Stimulated activated CD4-positive, alpha-beta T cell treated with anti-CD3 and anti-CD28 coated beads, Interleukin-4, amount 100 ng/mL, for 48 hours (primary cell): ENCODE measurements around the gene BAIAP2L2.

Experiments used
- DNase-seq, 2 donors: peaks; one replicate each; pipeline ENCODE4 v3.0.0-alpha.2; 2020; ENCODE audit warnings: low read depth in 2 of 2

Gene BAIAP2L2

DNA sequence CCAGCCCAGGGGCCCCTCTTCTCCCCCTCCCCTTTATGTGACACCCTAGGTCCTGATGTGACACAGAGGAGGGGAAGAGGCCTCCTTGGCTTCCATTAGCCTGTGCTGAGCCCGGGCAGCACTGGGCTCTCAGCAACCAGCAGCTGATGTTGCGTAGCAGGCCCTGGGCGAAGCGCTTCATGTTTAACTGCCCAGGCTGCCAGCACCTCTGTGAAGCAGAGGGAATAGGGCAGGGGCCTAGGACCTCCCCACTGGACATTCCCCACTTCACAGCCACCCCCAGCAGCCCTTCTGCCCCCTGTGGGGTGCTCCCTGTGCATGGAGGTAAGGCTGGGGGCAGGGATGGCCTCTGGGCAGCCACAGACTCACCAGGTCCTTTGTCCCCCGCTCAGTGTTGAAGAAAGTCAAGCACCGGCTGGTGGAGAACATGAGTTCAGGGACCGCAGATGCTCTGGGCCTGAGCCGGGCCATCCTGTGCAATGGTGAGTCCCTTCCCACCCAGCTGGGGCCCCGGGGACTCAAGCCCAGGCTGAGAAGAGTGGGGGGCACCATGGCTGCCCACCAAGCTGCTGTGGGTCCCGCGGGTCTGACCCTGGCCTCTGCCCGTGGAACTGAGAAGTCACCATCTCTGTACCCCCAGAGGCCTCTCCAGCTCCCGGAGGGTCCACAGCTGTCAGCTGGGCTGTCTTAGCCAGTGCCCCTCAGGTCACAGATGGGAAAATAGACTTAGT, 41.7 kb downstream of the BAIAP2L2 start:
- DNase-seq: no peak

DNA sequence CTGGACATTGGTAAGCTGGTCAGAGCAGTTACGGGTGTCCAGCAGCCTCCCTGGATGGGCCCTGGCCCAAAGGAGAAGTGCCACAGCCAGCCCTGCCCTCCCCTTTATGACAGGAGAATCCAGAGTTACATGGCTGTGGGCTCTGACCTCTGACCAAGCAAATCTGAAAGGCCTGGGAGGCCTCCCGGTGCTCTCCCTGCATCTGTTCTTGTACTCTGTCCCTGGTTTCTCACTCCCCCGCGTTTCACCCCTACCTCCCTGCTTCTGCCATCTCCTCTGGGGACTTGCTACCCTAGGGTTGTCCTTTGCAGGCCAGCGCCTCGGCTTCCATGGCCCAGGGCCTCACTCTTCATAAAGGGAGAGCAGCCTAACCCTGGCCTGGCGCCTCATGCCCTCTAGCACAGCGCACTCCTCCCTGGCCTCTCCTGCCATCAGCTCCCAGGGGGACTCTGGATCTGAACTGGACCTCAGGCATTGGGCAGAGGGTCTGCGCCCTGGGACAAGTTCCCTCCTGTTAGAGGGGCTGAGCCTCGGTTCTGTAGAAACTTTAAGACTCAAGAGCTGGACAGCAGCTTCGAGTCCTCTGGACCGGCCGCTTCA, 42.6 kb downstream of the BAIAP2L2 start:
- no peak for DNase-seq

GRCh38 chr22:38067028-38067415, 43.5 kb downstream of the BAIAP2L2 start:
- no peak for DNase-seq

DNA sequence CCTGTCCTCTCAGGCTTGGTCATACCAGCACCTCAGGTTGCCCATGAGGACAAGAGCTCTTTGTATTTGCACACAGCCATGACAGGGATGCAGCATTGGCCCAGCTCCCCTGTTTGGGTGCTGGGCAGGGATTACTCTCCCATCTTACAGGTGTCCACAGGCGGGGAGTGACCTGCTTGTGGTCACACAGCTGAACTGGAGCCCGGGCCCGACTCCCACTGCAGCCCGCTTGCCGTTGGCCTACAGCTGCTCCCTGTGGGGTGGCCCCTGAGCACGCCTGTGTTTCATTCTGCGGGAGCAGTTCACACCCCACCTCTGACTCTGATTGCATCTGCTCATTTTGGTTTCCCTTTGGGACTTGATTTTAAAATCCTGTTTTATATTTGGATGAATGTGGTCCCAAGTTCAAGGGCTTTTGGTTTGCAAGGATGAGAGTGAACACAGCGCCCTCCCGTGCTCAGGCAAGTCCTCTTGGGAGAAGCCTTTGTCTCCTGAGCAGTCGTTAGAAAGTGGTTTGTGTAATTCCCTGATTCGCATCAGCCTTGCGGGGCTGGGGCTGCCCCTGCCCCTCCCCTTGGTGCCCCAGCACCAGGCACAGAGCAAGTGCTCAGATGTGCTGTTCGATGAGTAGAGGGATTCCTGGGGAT, 44.0 kb downstream of the BAIAP2L2 start:
- no peak for DNase-seq

GRCh38 chr22:38065539-38065938, 44.9 kb downstream of the BAIAP2L2 start:
- no peak for DNase-seq

DNA sequence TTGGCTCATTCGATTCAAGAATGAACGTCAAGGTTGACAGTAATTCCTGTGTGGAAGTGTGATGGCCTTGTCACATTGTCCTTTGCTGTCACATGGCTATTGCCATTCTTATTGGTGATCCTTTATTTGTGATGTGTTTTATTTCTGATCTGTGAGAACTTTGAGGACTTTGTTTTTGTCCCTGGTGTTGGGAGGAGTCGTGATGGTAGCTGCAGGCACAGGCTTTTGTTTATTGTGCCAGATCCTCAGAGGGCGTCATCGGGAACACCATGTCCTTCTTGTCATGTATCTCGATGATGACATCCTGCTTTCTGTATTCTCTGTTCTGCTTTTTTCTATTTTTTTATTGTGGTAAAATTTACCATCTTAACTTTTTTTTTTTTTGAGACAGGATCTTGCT, 47.7 kb downstream of the BAIAP2L2 start:
- no peak for DNase-seq

DNA sequence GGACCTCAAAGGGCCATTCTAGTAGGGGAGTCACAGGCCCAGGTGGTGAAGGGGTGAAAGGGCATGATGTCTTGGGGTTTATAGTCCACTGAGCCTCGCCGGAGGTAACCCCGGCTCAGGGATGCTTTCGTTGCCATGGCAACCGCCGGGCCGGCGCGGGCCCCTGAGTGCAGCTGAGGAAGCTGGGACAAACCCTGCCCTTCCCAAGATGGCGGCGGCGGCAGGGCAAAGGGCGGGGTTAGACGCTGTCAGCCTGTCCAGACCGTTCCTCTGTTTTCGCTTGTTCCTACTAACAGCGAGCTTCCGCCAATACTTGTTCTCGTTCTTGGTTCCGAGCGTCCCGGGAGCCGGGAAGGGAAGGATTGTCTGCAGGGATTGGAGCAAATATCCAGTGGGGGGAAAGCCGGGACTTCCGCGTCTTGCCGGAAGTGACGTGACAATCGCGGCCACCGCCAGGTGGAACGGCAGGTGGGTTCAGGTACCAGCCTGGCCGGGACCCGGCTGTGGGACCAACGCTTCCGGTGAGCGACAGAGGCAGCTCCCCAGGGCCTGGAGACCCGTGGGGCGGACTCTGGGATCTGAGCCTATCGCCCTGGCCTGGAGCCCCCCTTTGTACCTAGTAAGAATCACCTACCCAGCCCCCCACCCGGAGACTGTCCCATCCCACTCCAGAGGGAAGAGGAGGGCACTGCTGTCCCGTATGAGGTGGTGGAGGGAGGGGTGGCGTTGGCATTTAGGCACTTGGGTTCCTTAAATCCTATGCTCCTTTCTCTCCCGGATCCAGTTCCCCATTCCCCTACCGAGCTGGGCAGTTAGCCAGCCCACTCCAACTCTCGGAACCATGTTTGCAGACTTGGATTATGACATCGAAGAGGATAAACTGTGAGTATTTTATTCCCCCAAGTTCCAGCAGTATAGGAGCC, 53.3 kb downstream of the BAIAP2L2 start, which contains the start of gene PICK1:
TSS of gene PICK1 (plus strand) at position 436 of the 923 bp plus-strand sequence. CDS start at position 842, 406 bp downstream.
- DNase-seq: peak; percentile 80 to 81

- peak; percentile 52 to 68 for DNase-seq
These were observed 58.3 kb downstream of the BAIAP2L2 start for GRCh38 chr22:38051900-38052862.

- no peak for DNase-seq
These were observed 59.2 kb downstream of the BAIAP2L2 start for GRCh38 chr22:38051261-38051660.

DNA sequence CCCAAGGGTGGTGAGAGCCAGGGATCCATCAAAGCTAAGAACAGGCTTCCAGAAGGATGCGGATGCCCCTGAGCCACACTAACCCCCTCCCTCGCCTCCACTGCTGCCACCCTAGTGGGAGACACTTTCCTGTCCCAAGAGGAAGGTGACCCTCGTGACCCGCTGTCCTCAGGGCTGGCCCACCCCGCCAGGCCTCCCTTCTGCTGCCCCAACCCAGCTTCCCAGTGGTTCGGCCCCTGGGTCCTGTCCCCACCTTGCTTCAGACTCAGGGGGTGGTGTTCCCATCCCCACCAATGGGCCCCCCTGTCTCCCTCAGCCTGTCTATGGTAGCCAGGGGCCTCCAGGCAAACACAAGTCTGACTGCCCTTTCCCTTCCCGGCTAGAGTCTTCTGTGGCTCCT, 59.8 kb downstream of the BAIAP2L2 start:
- no peak for DNase-seq

GRCh38 chr22:38049812-38050619, 60.5 kb downstream of the BAIAP2L2 start:
- no peak for DNase-seq

DNA sequence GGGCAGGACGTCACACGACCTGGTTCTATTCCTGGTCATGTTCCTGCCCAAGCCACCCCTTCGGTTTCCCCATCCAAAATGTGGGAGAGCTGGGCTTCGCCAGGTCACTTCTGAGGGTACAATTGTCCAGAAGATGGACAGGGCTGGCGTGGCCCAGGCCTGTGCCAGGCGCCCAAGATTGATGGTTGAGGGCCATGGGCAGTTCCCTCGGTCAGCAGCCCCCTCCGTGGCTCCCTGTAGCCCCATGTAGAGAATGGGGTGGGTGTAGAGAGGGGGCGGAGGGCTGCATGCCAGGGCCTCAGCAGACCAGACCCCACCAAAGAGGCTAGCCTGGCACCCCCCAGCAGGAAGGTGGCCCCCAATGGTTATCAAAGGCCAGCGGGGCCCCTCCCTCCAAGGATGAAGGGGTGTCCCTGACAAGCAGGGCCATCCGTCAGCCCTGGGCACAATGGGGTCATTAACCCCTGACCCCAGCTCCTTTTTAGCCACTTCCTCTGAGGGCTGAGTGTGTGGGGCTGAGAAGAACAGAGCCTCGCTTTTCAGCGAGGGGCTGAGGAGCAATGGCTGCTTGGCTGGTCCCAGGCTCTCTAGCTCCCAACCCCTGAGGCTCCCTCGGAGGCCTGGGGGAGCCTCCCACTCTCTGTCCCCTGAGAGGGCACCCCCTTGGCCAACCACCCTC, 64.3 kb downstream of the BAIAP2L2 start:
- no peak for DNase-seq

- no peak for DNase-seq
These were observed 67.1 kb downstream of the BAIAP2L2 start for GRCh38 chr22:38043151-38044039.

- DNase-seq: no peak
These were observed 68.0 kb downstream of the BAIAP2L2 start for GRCh38 chr22:38042488-38042790.

- DNase-seq: no peak
These were observed 68.6 kb downstream of the BAIAP2L2 start for GRCh38 chr22:38041760-38042487.

DNA sequence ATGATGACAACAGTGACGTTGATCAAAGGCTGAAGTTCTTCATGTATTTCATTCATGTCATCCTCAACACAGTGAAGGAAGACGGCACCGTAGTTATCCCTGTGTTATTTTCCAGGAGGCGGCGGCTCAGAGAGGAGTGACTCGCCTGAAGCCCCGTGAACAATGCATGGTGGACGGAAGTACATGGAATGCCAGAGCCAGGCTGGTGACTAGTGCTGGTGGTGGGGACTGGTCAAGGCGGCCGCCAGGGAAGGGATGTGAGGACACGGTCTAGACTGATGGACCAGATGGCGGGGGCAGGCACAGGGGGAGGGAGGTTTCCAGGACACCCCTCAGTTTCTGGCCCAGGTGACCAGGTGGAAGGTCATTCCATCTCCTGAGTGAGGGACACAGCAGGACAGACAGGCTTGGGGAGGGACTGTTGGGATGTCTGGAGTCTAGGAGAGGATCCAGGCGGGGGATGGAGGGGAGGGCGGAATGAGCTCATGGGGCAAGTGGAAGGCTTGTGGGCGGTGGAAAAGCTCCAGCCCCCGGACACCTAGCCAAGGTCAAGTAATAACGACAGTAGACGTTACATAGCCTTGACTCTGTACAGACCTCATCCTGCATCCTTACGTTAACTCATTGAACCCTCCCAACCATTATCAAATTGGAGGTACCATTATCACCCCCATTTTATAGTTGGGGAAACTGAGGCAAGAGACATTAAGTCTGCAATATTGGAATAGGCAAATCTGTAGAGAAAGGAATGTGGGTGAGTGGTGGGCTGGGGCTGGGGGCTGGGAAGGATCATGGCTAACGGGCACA, 69.3 kb downstream of the BAIAP2L2 start:
- no peak for DNase-seq
